Naive thymus-derived CD8-positive, alpha-beta T cell (primary cell): ENCODE results near the gene B4GAT1. TPM values are rescaled to one million over a fixed set of nuclear protein-coding genes. Genes with fewer than 3 reads are reported as not detected.

Experiments used
- ATAC-seq, 2 donors: fragments of 150-1000 bp; cut with Tn5 transposase in 1 of 2; sonication (Bioruptor Pico), chemical (Tn5 transposase) in 1 of 2; 1 replicate in 1 of 2; 2 replicates in 1 of 2; pipeline ENCODE4 v1.10.0; 2021; ENCODE audit warnings: mild to moderate bottlenecking in 2 of 2, moderate library complexity in 2 of 2
- POLR2A ChIA-PET: fragments of 350-600 bp; sonication (Branson Sonifier 250); formaldehyde crosslinking; loops from one replicate; lab custom pipeline; 2021; ENCODE audit warnings: antibody characterized with exemption; lab: Charles Lee
- DNase-seq, 10 donors: peaks; one replicate each; pipeline versions ENCODE4 v3.0.0 to v3.0.0-alpha.2; 2020 to 2022
- H3K27ac Mint-ChIP-seq, 10 donors: one replicate each; pipeline ENCODE4 v1.8.0; 2020 to 2022; ENCODE audit warnings: mild to moderate bottlenecking in 10 of 10, mixed read lengths in 10 of 10, moderate library complexity in 4 of 10, inconsistent platforms in 1 of 10
- H3K27me3 Mint-ChIP-seq, 5 donors: one replicate each; pipeline ENCODE4 v1.8.0; 2021 to 2022; ENCODE audit warnings: mixed read lengths in 5 of 5
- H3K36me3 Mint-ChIP-seq, 3 donors: one replicate each; pipeline ENCODE4 v1.8.0; 2020 to 2022; ENCODE audit warnings: mixed read lengths in 3 of 3, mild to moderate bottlenecking in 2 of 3, inconsistent platforms in 1 of 3
- H3K4me1 Mint-ChIP-seq, 4 donors: one replicate each; pipeline ENCODE4 v1.8.0; 2021 to 2022; ENCODE audit warnings: mixed read lengths in 4 of 4
- H3K4me3 Mint-ChIP-seq, 10 donors: one replicate each; pipeline ENCODE4 v1.8.0; 2020 to 2022; ENCODE audit warnings: mild to moderate bottlenecking in 10 of 10, mixed read lengths in 10 of 10, moderate library complexity in 6 of 10, inconsistent platforms in 1 of 10
- H3K9me3 Mint-ChIP-seq, 9 donors: one replicate each; pipeline ENCODE4 v1.8.0; 2020 to 2022; ENCODE audit warnings: mixed read lengths in 9 of 9, mild to moderate bottlenecking in 3 of 9, inconsistent platforms in 1 of 9, moderate library complexity in 1 of 9
- polyA plus RNA-seq, 3 donors: library from polyadenylated mRNA; unstranded; fragments of 300-500 nt; fragmentation: Illumina TruSeq; gene quantifications; one replicate each; pipeline ENCODE4 v1.2.3, GENCODE V29; 2021
- total RNA-seq, 8 experiments: library from RNA in 2 of 8; stranded (reverse) in 2 of 8; gene quantifications; one replicate each; pipeline ENCODE4 v1.2.3 and lab custom pipeline; 2021 to 2026

Gene B4GAT1
- total and polyA plus RNA-seq, 5 experiments from 2014 or later = 7.1 to 12.1 (median 7.5) TPM

DNA sequence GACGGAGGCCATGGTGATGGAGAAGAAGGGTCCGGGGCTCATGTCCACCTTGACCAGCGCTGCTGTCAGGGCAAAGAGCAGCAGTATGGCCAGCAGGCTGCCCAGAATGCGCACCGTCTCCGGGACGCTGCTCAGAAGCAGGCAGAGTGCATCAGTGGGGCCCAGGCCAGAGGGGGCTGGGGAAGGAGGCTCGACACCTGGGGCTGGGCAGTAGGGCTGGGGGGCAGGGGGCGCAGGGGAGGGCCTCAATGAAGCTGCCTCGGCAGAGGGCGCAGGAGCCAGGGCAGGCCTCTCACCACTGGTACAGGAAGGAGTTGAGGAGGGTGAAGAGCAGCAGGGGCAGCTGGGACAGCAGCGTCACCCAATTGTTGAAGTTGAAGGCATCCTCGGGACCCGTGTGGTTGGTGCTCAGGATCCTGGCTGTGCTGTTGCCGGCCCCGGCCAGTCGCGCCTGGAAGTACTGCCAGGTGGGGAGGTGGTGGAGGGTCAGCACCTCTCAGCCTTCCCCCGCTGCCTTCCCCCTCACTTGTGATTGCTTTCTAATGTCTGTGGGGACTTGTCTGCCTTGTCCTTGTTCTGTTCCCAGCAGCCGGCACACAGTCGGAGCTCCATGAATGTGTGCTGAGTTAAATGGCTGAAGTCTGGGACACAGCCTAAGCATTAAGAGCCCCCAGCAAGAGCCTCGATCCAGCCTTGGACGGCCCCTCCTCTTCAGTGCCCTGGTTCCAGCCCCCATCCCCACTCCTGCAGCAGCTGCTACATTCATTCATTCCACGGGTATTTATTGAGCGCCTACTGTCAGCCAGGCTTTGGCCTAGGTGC lies 21.9 kb upstream of the B4GAT1 start:
- Mint-ChIP-seq H3K27me3 (no peaks in the 10 kb centered on the region), H3K9me3 (no peaks in the 10 kb centered on the region), H3K4me1 (peaks cover 6 to 17% (median 12%) of the 10 kb centered on the region in 4 donors), H3K4me3 (peak overlapping the region in 7 of 10 donors; percentile 5 to 75 (median 19)), H3K27ac (peak overlapping the region in 3 of 10 donors; percentile 30 to 50 (median 36)), H3K36me3 (no peaks in the 10 kb centered on the region)
- no peak for ATAC-seq
- DNase-seq = peak in 1 of 10 donors; percentile 58
- POLR2A ChIA-PET = interaction anchor here (0.8 kb wide), 1 partner anchor 24 kb away, joined by 3 read pairs; no protein-coding TSS in a partner anchor

DNA sequence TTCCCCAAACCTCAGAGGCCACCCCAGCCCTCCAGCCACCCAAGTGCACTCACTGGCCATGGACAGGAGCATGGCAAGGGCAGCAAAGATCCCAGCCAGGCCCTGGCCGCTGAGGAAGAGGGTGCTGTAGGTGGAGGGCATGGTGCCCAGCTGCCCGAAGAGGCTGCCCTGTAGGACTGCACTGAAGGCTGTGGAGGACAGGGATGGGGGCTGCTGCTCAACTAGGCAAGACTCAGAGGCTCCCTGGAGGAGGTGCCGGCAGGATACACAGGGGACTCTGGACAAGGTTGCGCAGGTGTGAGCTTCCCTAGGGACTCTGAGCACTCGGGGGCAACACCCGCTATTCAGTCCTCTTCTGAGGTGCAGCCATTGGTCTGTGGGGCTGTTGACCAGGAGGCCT lies 21.1 kb upstream of the B4GAT1 start:
- H3K27ac Mint-ChIP-seq = peak overlapping the region in 1 of 10 donors; percentile 41
- no peaks in the 10 kb centered on the region for H3K9me3 Mint-ChIP-seq
- H3K27me3 Mint-ChIP-seq = no peaks in the 10 kb centered on the region
- H3K4me1 Mint-ChIP-seq = peaks cover 6 to 16% (median 12%) of the 10 kb centered on the region in 4 donors
- no peaks in the 10 kb centered on the region for H3K36me3 Mint-ChIP-seq
- H3K4me3 Mint-ChIP-seq = no peak overlapping the region
- DNase-seq (peak in 1 of 10 donors; percentile 42), ATAC-seq (no peak)
- POLR2A ChIA-PET = no interaction called here

DNA sequence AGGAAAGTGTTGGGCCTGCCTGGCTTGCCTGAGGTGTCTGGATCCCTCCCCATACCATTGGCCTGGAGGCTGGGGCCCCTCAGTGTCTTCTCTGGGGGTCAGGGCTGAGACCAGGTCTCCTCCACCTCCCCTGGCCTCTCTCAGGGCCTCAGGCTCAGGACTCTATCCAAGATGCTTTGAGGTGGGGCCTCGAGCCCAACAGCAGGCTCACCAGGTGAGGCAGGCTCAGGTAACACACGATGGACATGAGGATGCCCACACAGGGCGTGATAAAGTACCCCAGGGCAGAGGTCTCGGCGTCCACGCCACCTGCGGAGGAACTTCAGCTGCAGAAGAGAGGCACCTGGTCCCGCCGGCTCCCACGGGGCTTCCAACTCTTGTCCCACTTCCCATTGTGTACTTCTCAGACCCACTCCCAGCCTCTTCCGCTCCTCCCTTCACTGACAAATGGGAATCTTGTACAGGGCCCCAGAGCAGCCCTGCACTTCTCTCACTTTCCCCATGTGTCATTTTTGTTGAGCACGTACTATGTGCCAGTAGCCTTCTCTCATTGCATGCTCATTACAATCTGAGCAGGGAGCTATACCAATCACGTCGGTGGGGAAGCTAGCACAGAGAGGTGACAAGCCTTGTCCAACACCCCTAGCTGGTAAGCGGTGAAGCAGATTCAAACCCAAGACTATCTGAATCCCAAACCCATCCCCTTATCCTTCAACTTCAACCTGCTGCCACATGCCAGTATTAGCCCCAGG lies 20.3 kb upstream of the B4GAT1 start:
- POLR2A ChIA-PET = interaction anchor here (1.7 kb wide), 1 partner anchor 55 kb away, joined by 3 read pairs; no protein-coding TSS in a partner anchor
- H3K9me3 Mint-ChIP-seq = no peaks in the 10 kb centered on the region
- H3K27ac Mint-ChIP-seq = peak overlapping the region in 3 of 10 donors; percentile 1 to 41 (median 22)
- H3K36me3 Mint-ChIP-seq = no peaks in the 10 kb centered on the region
- ATAC-seq (no peak), DNase-seq (peak in 1 of 10 donors; percentile 36)
- no peak overlapping the region for H3K4me3 Mint-ChIP-seq
- H3K4me1 Mint-ChIP-seq = peaks cover 6 to 13% (median 11%) of the 10 kb centered on the region in 4 donors
- no peaks in the 10 kb centered on the region for H3K27me3 Mint-ChIP-seq

DNA sequence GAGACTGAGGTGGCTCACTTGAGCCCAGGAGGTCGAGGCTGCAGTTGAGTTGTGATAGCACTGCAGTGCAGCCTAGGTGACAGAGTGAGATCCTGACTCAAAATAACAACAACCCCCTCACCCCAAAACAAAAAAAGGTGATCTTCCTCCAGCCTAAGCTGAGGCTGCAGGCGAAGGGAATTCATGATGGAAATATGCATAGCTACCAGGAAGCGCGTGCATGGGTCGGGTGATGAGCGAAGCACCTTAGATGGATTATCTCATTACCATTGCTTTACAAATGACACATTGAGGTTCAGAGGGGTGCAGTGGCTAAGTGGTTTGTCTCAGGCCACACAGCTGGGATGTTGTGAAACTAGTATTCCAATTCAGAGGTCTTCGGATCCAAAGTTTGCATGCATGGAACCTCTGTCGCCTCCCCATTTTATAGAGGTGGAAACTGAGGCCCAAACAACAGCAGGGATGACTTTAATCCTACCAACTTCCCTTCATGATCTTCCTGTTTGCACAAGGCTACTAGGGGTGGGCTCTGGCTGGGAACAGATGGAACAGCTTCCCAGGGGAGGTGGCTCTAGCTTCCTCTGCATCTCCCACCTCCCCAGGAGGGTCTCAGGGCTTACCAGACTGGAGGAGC lies 19.5 kb upstream of the B4GAT1 start:
- ATAC-seq = no peak
- H3K36me3 Mint-ChIP-seq = no peaks in the 10 kb centered on the region
- H3K27me3 Mint-ChIP-seq = no peaks in the 10 kb centered on the region
- peaks cover 6 to 9% (median 7%) of the 10 kb centered on the region in 4 donors for H3K4me1 Mint-ChIP-seq
- H3K27ac Mint-ChIP-seq = peak overlapping the region in 4 of 10 donors; percentile 20 to 73 (median 28)
- POLR2A ChIA-PET = interaction anchor here (1.1 to 1.7 kb wide), 2 partner anchors 22 to 54 kb away, joined by 3 to 4 read pairs; partner anchors contain the start of gene BRMS1
- H3K4me3 Mint-ChIP-seq = no peak overlapping the region
- no peaks in the 10 kb centered on the region for H3K9me3 Mint-ChIP-seq
- peak in 1 of 10 donors; percentile 26 for DNase-seq

DNA sequence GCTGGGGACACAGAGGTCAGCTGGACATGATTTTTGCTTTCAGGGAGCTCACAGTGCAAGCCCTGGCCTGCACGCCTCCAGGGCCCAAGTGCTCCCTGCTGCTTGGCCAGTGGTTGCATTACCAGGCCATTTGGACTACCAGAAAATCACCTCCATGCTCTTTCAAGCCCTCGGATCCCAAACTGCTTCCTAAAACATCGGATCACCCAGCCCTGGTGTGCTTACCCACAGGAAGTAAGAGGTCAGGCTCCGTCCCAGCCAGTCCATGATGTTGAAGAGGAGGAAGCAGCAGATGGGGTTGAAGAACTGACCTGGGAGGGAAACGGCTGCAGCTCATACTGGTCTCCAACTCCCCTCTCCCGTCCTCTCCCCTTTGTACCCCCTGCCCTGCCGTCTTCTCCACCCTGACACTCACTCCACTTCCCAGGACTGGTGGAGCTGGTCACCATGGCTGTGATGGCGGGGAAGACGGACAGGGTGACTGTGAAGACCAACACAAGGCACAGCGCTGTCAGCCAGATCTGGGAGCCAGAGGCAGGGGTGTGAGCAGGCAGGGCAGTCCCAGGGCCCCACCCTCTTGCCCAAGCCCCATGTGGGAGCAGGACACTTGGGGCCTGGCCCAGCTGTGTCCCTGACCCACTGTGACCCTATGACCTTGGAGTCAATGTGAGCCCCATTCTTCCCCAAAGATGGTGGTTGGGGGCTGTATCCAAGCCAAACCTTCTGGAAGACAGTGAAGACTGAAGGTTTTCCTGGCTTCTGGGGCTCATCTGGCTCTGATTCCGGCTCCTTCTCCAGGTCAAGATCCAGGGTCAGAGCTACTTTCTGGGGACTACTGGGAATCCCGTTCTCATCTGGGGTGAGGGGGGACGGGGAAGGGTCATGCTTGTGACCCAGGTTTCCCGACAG lies 18.5 kb upstream of the B4GAT1 start:
- H3K4me3 Mint-ChIP-seq = no peak overlapping the region
- H3K27ac Mint-ChIP-seq = peak overlapping the region in 1 of 10 donors; percentile 18
- H3K9me3 Mint-ChIP-seq = no peaks in the 10 kb centered on the region
- POLR2A ChIA-PET = interaction anchor here (1.1 to 1.7 kb wide), 3 partner anchors 18 to 53 kb away, joined by 3 to 6 read pairs (median 4); partner anchors contain the start of genes B4GAT1 and BRMS1
- H3K36me3 Mint-ChIP-seq = peaks cover 0 to 2% (median 0%) of the 10 kb centered on the region in 3 donors
- H3K27me3 Mint-ChIP-seq = no peaks in the 10 kb centered on the region
- peaks cover 6 to 9% (median 6%) of the 10 kb centered on the region in 4 donors for H3K4me1 Mint-ChIP-seq
- DNase-seq = peak in 1 of 10 donors; percentile 42
- no peak for ATAC-seq

DNA sequence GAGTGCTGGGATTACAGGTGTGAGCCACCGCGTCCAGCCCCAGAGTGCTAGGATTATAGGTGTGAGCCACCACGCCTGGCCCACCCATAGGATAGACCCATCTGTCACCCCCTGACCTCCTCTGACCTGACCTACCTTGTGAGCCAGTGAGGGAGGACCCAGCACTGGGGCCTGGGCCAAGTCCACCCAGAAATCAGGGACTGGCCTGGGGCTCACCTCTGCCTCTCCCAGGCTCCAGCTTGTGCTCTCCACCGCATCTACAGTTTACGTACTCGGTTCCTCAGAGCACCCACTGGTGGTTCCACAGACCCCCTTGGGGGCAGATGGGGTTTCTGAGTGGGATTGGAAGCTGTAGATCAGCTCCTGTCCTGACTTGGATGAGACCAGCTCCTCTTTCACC lies 17.7 kb upstream of the B4GAT1 start:
- ATAC-seq (no peak), DNase-seq (peak in 1 of 10 donors; percentile 57)
- no peaks in the 10 kb centered on the region for H3K9me3 Mint-ChIP-seq
- no peak overlapping the region for H3K4me3 Mint-ChIP-seq
- peaks cover 0 to 2% (median 0%) of the 10 kb centered on the region in 3 donors for H3K36me3 Mint-ChIP-seq
- H3K4me1 Mint-ChIP-seq = peaks cover 2 to 7% (median 4%) of the 10 kb centered on the region in 4 donors
- peak overlapping the region in 2 of 10 donors; percentile 22 to 65 for H3K27ac Mint-ChIP-seq
- no peaks in the 10 kb centered on the region for H3K27me3 Mint-ChIP-seq
- POLR2A ChIA-PET = interaction anchor here (1.7 kb wide), 1 partner anchor 17 kb away, joined by 6 read pairs; the partner anchor contains the start of gene B4GAT1

DNA sequence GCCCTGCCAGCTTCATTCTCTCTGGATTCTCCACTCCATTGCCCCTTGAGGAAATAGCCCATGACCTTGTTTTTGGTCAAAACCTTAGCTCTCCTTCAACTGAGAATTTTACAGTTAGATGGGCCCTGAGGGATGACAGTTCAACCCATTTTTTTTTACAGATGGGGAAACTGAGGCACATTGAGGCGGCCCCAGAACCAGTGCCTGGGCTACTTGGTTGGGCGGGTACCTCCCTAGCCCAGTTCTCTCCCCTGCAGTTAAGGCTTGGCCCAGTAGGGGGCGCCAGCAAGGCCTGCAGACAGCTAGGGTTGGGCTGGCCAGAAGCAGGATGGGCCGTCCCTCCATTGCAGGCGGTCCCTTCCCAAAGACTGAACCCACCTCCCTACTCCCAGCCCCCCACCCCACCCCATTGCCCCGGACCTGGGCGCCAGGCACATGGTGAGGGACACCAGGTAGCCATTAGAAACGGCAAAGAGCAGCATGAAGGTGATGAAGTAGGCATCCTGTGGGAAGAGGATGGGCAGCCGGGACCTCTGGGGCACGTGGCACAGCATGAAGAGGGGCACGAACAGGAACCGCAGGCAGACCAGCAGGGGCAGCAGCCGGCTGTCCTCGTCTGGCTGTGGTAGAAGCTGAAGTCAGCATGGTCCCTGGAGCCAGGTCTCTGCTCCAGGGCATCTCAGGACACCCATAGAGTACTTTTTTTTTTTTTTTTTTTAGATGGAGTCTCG lies 16.5 kb upstream of the B4GAT1 start:
- peak; percentile 73 for ATAC-seq
- H3K36me3 Mint-ChIP-seq = peaks cover 0 to 2% (median 0%) of the 10 kb centered on the region in 3 donors

DNA sequence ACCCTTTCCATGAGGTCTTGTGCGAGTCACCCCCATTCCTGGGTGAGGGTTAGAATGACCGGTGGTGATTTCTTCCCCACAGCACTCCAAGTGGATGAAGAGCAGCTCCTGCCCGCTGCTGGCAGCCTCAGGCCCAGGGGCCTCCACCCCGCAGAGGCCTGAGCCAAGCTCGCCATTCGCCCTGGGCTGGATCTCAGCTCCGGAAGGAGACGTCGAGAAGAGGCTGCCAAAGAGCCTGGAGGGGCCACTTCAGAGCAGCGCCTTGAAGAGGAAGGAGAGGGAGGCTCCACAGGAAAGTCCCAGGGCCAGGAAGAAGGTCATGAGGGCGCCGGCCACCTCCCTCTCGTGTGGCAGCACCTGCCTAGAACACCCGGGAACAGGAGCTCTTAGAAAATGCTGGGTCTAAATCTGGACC lies 15.8 kb upstream of the B4GAT1 start:
- peak in 1 of 10 donors; percentile 45 for DNase-seq
- POLR2A ChIA-PET = interaction anchor here (1.5 kb wide), 2 partner anchors 17 to 51 kb away, joined by 3 to 6 read pairs; no protein-coding TSS in a partner anchor
- H3K4me1 Mint-ChIP-seq = peaks cover 0 to 4% (median 0%) of the 10 kb centered on the region in 4 donors
- no peak overlapping the region for H3K27ac Mint-ChIP-seq
- no peaks in the 10 kb centered on the region for H3K27me3 Mint-ChIP-seq
- no peak overlapping the region for H3K4me3 Mint-ChIP-seq
- no peak for ATAC-seq
- H3K36me3 Mint-ChIP-seq = peaks cover 0 to 2% (median 0%) of the 10 kb centered on the region in 3 donors
- no peaks in the 10 kb centered on the region for H3K9me3 Mint-ChIP-seq

More for the DNA sequence above, 16.5 kb upstream of the B4GAT1 start:
- H3K4me1 Mint-ChIP-seq = peaks cover 0 to 4% (median 0%) of the 10 kb centered on the region in 4 donors
- H3K9me3 Mint-ChIP-seq = no peaks in the 10 kb centered on the region
- H3K27ac Mint-ChIP-seq = no peak overlapping the region
- H3K27me3 Mint-ChIP-seq = no peaks in the 10 kb centered on the region
- H3K4me3 Mint-ChIP-seq = no peak overlapping the region
- peak; percentile 37 to 78 (median 62) for DNase-seq
- POLR2A ChIA-PET = interaction anchor here (1.0 to 1.5 kb wide), 3 partner anchors 18 to 52 kb away, joined by 3 to 6 read pairs (median 3); no protein-coding TSS in a partner anchor

DNA sequence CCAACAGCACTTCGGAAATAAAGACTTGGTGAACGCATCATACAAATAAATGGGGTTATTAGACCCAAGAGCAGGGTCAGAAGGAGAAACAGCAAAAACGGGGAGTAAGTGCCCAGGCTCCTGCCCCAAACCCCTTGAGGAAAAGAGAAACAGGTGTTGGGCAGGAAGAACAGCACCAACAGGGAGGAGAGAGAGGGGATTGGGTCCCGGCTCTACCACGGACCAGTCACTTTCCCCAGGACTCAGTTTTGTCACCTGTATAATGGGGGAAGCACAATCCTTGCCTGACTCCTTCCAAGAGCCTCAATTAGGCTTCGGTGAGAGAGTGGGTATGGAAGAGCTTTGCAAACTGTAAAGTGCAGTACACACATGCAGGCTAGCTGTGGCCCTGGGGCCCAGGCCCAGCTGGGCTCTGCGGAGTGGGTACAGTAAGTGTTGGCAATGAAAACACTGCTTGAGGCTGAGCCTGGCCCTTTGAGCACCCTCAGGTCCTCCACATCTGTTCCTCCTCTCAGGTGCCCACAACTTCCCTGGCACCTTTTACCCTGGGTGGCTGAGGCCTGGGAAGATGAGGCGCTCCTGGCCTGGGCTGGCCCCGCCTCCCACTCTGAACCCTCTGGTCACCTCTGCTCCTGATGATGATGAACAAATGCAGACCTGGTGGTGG lies 15.2 kb upstream of the B4GAT1 start:
- POLR2A ChIA-PET = interaction anchor here (0.6 to 1.5 kb wide), 3 partner anchors 10 to 50 kb away, joined by 3 to 6 read pairs (median 3); no protein-coding TSS in a partner anchor
- DNase-seq (peak in 1 of 10 donors; percentile 36), ATAC-seq (no peak)
- Mint-ChIP-seq H3K4me3 (no peak overlapping the region), H3K27me3 (no peaks in the 10 kb centered on the region), H3K9me3 (no peaks in the 10 kb centered on the region), H3K27ac (no peak overlapping the region), H3K36me3 (peaks cover 0 to 2% (median 0%) of the 10 kb centered on the region in 3 donors), H3K4me1 (no peaks in the 10 kb centered on the region)

DNA sequence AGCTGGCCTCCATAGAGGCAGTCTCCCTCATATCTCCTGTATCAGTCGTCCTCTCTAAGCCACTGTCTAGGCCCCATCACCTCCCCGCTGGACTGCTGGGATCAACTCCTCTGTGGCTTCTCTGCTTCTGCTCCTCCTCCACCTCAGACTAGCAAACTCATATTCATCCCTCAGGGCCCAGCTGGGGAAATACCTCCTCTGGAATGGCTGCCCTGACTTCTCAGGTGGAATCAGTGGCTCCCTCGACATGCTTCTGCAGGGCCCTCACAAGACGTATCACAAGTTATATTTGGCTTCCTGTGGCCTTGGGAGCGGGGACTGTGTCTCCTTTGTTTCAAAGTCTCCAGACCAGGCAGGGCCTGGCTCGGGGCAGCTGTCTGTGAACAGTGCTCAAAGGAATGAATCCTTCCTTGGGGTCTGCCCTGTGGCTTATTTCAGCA lies 14.1 kb upstream of the B4GAT1 start:
- Mint-ChIP-seq H3K27me3 (no peaks in the 10 kb centered on the region), H3K4me3 (no peak overlapping the region), H3K27ac (peak overlapping the region in 2 of 10 donors; percentile 40 to 47), H3K9me3 (no peaks in the 10 kb centered on the region), H3K4me1 (no peaks in the 10 kb centered on the region), H3K36me3 (peaks cover 0 to 2% (median 0%) of the 10 kb centered on the region in 3 donors)
- ATAC-seq (no peak), DNase-seq (peak in 1 of 10 donors; percentile 53)
- POLR2A ChIA-PET = no interaction called here
